Neural crest cell (in vitro differentiated cells): Measurements from ENCODE around the gene GNA12. TPM values are rescaled to one million over a fixed set of nuclear protein-coding genes. Genes with fewer than 3 reads are reported as not detected.

Experiments
- DNase-seq: peaks from one replicate; pipeline ENCODE4 v3.0.0; 2021; ENCODE audit warnings: low read depth, mixed read lengths, low spot score
- H3K27ac Mint-ChIP-seq: one replicate; pipeline ENCODE4 v1.8.0; 2021; ENCODE audit warnings: mild to moderate bottlenecking, mixed read lengths; ENCODE audit not compliant: unreplicated experiment
- H3K27me3 Mint-ChIP-seq: 2 replicates; pipeline ENCODE4 v1.8.0; 2021; ENCODE audit warnings: low read depth, mild to moderate bottlenecking, mixed read lengths
- H3K36me3 Mint-ChIP-seq: 2 replicates; pipeline ENCODE4 v1.8.0; 2021; ENCODE audit warnings: low read depth, mild to moderate bottlenecking, mixed read lengths
- H3K4me1 Mint-ChIP-seq: 2 replicates; pipeline ENCODE4 v1.8.0; 2021; ENCODE audit warnings: mixed read lengths
- H3K4me3 Mint-ChIP-seq: one replicate; pipeline ENCODE4 v1.8.0; 2021; ENCODE audit warnings: mild to moderate bottlenecking, mixed read lengths
- H3K9me3 Mint-ChIP-seq: 2 replicates; pipeline ENCODE4 v1.8.0; 2021; ENCODE audit warnings: mixed read lengths
- total RNA-seq: library from RNA; stranded (reverse); gene quantifications from 2 replicates; pipeline ENCODE4 v1.2.1, GENCODE V29; 2021
- TF ChIP-seq, protein P1 (sequence below): fragments of 200-600 bp; sonication (generic); conservative IDR thresholded peaks from 2 replicates; pipeline ENCODE4 v1.5.0; 2021; ENCODE audit warnings: antibody characterized with exemption, mild to moderate bottlenecking

The GNA12 gene
- total RNA-seq, 1 donor from 2014 or later, result 63.5 TPM

DNA sequence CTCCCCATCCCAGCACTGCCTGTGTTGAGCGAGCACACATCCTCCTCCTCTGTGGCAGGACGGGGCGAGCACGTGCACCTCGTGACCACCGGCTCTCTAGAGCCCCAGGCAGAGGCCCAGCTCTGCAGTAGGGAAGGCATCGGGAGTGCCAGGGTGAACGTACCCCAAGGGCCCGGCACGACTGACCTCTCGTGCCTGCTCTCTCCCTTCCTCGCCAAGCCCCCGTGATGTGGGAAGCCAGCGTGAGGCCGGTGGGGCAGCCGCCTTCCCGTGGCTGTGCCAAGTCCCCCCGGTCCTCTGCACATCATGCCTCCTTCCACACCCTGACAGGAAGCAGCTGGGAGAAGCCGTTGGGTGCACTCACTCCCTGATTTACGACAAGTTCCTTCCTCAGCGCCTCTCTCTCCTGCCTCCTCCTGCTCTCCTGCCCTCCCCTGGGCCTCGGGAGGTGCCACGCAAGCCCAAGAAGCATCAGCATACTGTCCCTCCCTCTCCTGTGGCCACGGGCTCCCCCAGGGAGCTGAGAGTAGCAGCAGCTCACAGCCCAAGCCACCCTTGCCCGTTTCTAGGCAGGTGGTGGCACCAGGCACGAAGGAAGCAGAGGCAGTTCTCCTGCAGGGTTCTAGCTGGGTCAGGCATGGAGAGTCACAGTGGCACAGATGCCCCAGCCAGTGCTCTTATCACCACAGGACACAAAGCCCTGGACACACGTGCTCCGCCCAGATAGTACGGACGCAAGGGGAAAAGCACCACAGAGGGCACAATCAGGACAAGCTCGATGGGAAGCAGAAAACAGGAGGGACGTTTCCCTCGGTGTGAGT lies 109.1 kb downstream of the GNA12 start:
- no peaks in the 10 kb centered on the region for H3K27me3 Mint-ChIP-seq
- TF ChIP-seq, protein P1, sequence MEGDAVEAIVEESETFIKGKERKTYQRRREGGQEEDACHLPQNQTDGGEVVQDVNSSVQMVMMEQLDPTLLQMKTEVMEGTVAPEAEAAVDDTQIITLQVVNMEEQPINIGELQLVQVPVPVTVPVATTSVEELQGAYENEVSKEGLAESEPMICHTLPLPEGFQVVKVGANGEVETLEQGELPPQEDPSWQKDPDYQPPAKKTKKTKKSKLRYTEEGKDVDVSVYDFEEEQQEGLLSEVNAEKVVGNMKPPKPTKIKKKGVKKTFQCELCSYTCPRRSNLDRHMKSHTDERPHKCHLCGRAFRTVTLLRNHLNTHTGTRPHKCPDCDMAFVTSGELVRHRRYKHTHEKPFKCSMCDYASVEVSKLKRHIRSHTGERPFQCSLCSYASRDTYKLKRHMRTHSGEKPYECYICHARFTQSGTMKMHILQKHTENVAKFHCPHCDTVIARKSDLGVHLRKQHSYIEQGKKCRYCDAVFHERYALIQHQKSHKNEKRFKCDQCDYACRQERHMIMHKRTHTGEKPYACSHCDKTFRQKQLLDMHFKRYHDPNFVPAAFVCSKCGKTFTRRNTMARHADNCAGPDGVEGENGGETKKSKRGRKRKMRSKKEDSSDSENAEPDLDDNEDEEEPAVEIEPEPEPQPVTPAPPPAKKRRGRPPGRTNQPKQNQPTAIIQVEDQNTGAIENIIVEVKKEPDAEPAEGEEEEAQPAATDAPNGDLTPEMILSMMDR, result no peak
- peaks cover 16% of the 10 kb centered on the region for H3K4me1 Mint-ChIP-seq
- DNase-seq, result no peak
- H3K9me3 Mint-ChIP-seq, result no peaks in the 10 kb centered on the region
- H3K4me3 Mint-ChIP-seq, result no peak overlapping the region
- H3K27ac Mint-ChIP-seq, result peak overlapping the region; percentile 7
- peaks cover 13% of the 10 kb centered on the region for H3K36me3 Mint-ChIP-seq

DNA sequence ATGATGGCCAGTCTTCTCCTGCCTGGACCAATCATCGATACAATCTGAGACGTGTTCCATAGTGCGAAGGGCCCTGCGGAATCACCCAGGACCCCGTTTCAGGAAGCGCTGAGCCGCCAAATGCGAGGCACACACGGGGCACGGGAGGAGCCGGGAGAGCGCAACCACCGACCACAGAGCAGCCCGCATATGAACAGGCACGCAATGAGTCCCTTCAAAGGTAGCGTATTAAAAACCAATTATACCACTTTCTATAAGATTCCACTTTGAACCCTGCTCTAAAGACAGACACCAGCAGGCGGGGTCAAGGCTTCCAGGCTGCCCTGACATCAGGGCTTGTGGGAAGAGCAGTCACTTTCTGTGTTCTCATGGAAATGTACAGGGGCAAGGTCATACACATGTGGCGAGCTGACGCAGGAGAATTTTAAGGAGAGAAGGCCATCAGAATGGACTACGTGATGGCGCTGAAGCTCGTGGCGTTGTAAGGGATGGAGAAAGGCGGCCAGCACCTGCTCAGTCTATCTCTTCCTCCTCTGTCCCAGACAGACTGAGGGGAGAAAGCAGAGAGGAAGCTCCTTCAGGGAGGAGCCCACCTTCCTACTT lies 109.9 kb downstream of the GNA12 start:
- peaks cover 16% of the 10 kb centered on the region for H3K4me1 Mint-ChIP-seq
- no peaks in the 10 kb centered on the region for H3K9me3 Mint-ChIP-seq
- TF ChIP-seq, protein P1, result no peak
- DNase-seq, result no peak
- H3K36me3 Mint-ChIP-seq, result peaks cover 13% of the 10 kb centered on the region
- peak overlapping the region; percentile 20 for H3K27ac Mint-ChIP-seq
- no peaks in the 10 kb centered on the region for H3K27me3 Mint-ChIP-seq
- no peak overlapping the region for H3K4me3 Mint-ChIP-seq

DNA sequence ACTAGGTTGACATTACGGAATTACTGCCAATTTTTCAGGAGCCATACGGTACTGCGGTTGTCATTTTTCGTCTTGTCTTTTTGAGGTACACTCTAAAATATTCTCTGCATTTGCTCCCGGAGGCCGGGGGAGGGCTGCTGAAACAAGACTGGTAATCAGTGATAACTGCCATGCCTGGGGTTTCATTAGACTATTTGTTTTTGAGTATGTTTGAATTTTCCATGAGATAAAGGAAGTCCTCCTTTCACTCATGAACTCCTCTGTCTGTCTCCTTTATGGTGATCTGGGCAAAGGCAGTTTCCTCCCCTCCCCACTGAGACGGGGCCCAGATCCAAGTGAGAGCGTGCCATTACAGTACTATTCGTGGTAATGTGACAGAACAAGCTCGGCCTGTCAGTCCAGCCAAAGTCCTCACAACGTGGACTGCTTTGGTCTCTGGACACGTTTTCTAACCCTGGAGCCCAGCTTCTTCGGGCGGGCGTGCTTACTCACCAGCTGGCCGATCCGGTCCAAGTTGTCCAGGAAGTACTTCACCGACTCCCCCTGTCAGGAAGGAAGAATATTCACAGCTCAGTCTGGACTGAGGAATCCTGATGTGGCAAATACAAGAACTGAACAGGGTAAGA lies 111.0 kb downstream of the GNA12 start:
- no peak for DNase-seq
- Mint-ChIP-seq H3K36me3 (peaks cover 18% of the 10 kb centered on the region), H3K27ac (peak overlapping the region; percentile 82), H3K9me3 (no peaks in the 10 kb centered on the region), H3K27me3 (no peaks in the 10 kb centered on the region), H3K4me3 (no peak overlapping the region), H3K4me1 (peaks cover 24% of the 10 kb centered on the region)
- TF ChIP-seq, protein P1, result no peak

DNA sequence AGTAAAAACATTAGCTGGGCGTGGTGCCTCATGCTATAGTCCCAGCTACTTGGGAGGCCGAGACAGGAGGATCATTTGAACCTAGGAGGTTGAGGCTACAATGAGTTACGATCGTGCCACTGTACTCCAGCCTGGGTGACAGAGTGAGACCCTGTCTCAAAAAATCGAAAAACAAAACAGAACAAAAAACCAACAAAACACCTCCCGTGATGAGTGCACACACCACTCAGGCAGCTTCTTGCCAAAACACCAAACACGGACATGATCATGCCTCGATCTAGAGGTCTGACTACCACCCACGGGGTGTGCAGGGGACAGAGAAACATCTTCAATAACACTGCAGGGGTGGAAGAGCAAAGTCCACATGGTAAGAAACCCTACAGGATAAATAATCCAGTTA lies 111.7 kb downstream of the GNA12 start:
- peaks cover 24% of the 10 kb centered on the region for H3K4me1 Mint-ChIP-seq
- peaks cover 18% of the 10 kb centered on the region for H3K36me3 Mint-ChIP-seq
- no peak overlapping the region for H3K4me3 Mint-ChIP-seq
- DNase-seq, result no peak
- H3K27me3 Mint-ChIP-seq, result no peaks in the 10 kb centered on the region
- H3K27ac Mint-ChIP-seq, result no peak overlapping the region
- no peaks in the 10 kb centered on the region for H3K9me3 Mint-ChIP-seq
- TF ChIP-seq, protein P1, result no peak

DNA sequence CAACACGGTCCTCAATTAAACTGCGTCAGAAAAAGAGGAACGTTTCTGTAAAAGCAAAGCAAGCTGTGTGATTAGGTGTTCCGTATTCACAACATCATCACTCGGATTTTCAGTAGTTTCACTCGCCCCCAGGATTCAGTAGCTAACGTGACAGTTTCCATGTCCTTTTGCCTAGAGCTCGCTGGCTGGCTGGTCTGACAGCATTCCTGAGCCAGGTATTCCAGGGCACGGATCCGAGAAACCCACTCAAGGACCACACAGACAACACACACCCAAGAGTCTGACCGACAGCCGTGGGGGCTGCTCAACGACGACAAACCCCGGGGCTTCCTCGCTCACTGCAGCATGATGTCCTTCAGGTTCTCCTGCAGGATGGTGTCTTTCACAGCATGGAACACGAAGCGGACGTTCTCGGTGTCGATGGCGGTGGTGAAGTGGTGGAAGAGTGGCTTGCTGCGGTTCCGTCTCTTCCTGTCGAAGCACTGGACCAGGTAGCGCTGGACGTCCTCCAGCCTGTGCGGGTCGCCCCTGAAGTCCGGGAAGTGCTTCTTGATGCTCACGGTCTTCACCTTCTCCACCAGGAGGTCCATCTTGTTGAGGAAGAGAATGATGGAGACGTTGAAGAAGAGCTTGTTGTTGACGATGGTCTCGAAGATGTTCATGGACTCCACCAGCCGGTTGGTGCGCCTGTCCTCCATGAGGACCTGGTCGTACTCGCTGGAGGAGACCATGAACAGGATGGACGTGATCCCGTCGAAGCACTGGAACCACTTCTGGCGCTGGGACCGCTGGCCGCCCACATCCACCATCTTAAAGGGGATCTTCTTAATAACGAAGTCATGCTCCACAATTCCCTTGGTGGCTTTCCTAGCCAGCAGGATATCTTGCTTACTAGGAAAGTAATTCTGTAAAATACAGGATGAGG lies 113.0 kb downstream of the GNA12 start:
- Mint-ChIP-seq H3K27me3 (no peaks in the 10 kb centered on the region), H3K4me3 (no peak overlapping the region), H3K4me1 (peaks cover 19% of the 10 kb centered on the region), H3K9me3 (no peaks in the 10 kb centered on the region), H3K36me3 (peaks cover 15% of the 10 kb centered on the region), H3K27ac (no peak overlapping the region)
- TF ChIP-seq, protein P1, result no peak
- no peak for DNase-seq
